K562 (cell line): ENCODE results near the gene BLVRA. TPM values are rescaled to one million over a fixed set of nuclear protein-coding genes. Genes with fewer than 3 reads are reported as not detected.

Experiments used
- ATAC-seq: fragments of 200-7000 bp; cut with Tn5 transposase; 3 replicates; pipeline ENCODE4 v1.9.1; 2020; ENCODE audit warnings: moderate library complexity
- BruUV-seq: library from RNA; stranded (reverse); fragments of 400-500 nt; replicated peaks from 2 replicates; lab custom pipeline; 2021; lab: Mats Ljungman, UMichigan
- CTCF ChIA-PET: fragments of 300-600 bp; formaldehyde crosslinking; extraction: SDS; loops from one replicate; lab custom pipeline; 2021; ENCODE audit warnings: low intra/inter-chr PET ratio; lab: Yijun Ruan, JAX
- POLR2A ChIA-PET: fragments of 300-600, 350-650 bp; sonication (Branson Sonifier 250); formaldehyde crosslinking; extraction: SDS; loops from one replicate; lab custom pipeline; 2021; ENCODE audit warnings: antibody characterized with exemption, inconsistent platforms; lab: Yijun Ruan, JAX
- DNase-seq, 4 experiments: peaks; one replicate each; pipeline versions ENCODE4 v3.0.0 to v3.0.0-alpha.2; 2011 to 2018; ENCODE audit warnings: low spot score in 3 of 4, mixed read lengths in 3 of 4; ENCODE audit errors: extremely low read depth in 1 of 4
- FAIRE-seq: peaks from 2 replicates; lab custom pipeline; 2011; peaks lifted over from hg19 to GRCh38; lab: Jason Lieb, UNC
- H2AFZ ChIP-seq: 2 replicates; pipeline ENCODE4 v1.6.0; 2011; ENCODE audit warnings: low read depth, low read length, control low read depth, inconsistent platforms
- H3K27ac ChIP-seq: fragments of 200-600 bp; 3 replicates; pipeline ENCODE4 v1.8.0; 2011; ENCODE audit warnings: low read depth, mild to moderate bottlenecking, control low read depth, inconsistent platforms, low read length, moderate library complexity, mixed read lengths; ENCODE audit errors: extremely low read depth
- H3K27me3 ChIP-seq, 2 experiments: fragments of 300-600 bp in 1 of 2; 2 replicates in 1 of 2; 3 replicates in 1 of 2; pipeline versions ENCODE4 v1.6.0 to v1.8.0; 2011; ENCODE audit warnings: inconsistent platforms in 2 of 2, low read length in 2 of 2, mild to moderate bottlenecking in 1 of 2, mixed read lengths in 1 of 2, moderate library complexity in 1 of 2; ENCODE audit not compliant: control insufficient read depth in 2 of 2, insufficient read depth in 2 of 2
- H3K36me3 ChIP-seq: fragments of 300-600 bp; 3 replicates; pipeline ENCODE4 v1.8.0; 2011; ENCODE audit warnings: mild to moderate bottlenecking, low read length, inconsistent platforms; ENCODE audit not compliant: control insufficient read depth, insufficient read depth
- H3K4me1 ChIP-seq, 2 experiments: fragments of 200-600 bp in 1 of 2; replicated peaks in 1 of 2; 2 replicates in 1 of 2; 3 replicates in 1 of 2; pipeline versions ENCODE4 v1.5.1 to v1.8.0; 2011; ENCODE audit warnings: inconsistent platforms in 2 of 2, low read length in 2 of 2, mild to moderate bottlenecking in 1 of 2, mixed read lengths in 1 of 2, moderate library complexity in 1 of 2; ENCODE audit not compliant: control insufficient read depth in 2 of 2, insufficient read depth in 2 of 2
- H3K4me2 ChIP-seq: 2 replicates; pipeline ENCODE4 v1.6.1; 2011; ENCODE audit warnings: low read length, control low read depth, inconsistent platforms, mixed read lengths; ENCODE audit not compliant: insufficient read depth
- H3K4me3 ChIP-seq: fragments of 200-600 bp; sonication (generic), shearing (Covaris generic); 2 replicates; pipeline ENCODE4 v1.5.1; 2016; ENCODE audit warnings: control low read depth, inconsistent platforms
- H3K79me2 ChIP-seq: fragments of 200-600 bp; 3 replicates; pipeline ENCODE4 v1.8.0; 2011; ENCODE audit warnings: low read length, inconsistent platforms; ENCODE audit not compliant: control insufficient read depth, insufficient read depth
- H3K9ac ChIP-seq, 2 experiments: 2 replicates each; pipeline versions ENCODE4 v1.6.0 to v1.6.1; 2011; ENCODE audit warnings: low read depth in 2 of 2, low read length in 2 of 2, control low read depth in 1 of 2, inconsistent platforms in 1 of 2, mild to moderate bottlenecking in 1 of 2, mixed read lengths in 1 of 2; ENCODE audit not compliant: insufficient read depth in 1 of 2
- H3K9me1 ChIP-seq: one replicate; pipeline ENCODE4 v1.6.0; 2011; ENCODE audit warnings: inconsistent platforms, mild to moderate bottlenecking, low read length, moderate library complexity; ENCODE audit not compliant: control insufficient read depth, insufficient read depth
- H3K9me3 ChIP-seq: replicated peaks from 2 replicates; pipeline ENCODE4 v1.5.1; 2011; ENCODE audit warnings: low read depth, low read length, inconsistent platforms; ENCODE audit not compliant: control insufficient read depth, insufficient read depth
- H4K20me1 ChIP-seq: replicated peaks from 2 replicates; pipeline ENCODE4 v1.6.1; 2011; ENCODE audit warnings: low read length, inconsistent platforms, mixed read lengths; ENCODE audit not compliant: control insufficient read depth, insufficient read depth
- ARID4B ChIP-seq: sonication (generic); formaldehyde crosslinking; IDR thresholded peaks from 2 replicates; pipeline ENCODE4 v1.8.0; 2022; ENCODE audit warnings: mild to moderate bottlenecking, missing genetic modification reagents
- FUS ChIP-seq: fragments of 200-400 bp; formaldehyde crosslinking; optimal IDR thresholded peaks from 2 replicates; pipeline ENCODE3; 2017; ENCODE audit warnings: low read depth, low read length
- MCM5 ChIP-seq: fragments of 450-650 bp; IDR thresholded peaks from 2 replicates; pipeline ENCODE4 v1.6.1; 2016; ENCODE audit warnings: low read depth
- NONO ChIP-seq, 2 experiments: fragments of 200-400 bp in 1 of 2; fragments of 450-650 bp in 1 of 2; formaldehyde crosslinking in 1 of 2; IDR thresholded peaks; 2 replicates each; pipeline ENCODE4 v1.6.1; 2017; ENCODE audit warnings: low read depth in 2 of 2, mild to moderate bottlenecking in 2 of 2, moderate library complexity in 2 of 2, low read length in 1 of 2
- PBX2 ChIP-seq, 2 experiments: IDR thresholded peaks in 1 of 2; conservative IDR thresholded peaks in 1 of 2; 2 replicates each; pipeline ENCODE4 v1.6.1; 2016; ENCODE audit warnings: low read depth in 2 of 2, mild to moderate bottlenecking in 1 of 2, missing compliant biosample characterization in 1 of 2, missing genetic modification characterization in 1 of 2, moderate library complexity in 1 of 2
- PRMT5 ChIP-seq: sonication (generic); formaldehyde crosslinking; IDR thresholded peaks from 2 replicates; pipeline ENCODE4 v1.5.0; 2020; ENCODE audit warnings: missing genetic modification reagents
- UBTF ChIP-seq, 2 experiments: IDR thresholded peaks; 2 replicates each; pipeline ENCODE4 v1.6.1; 2012; ENCODE audit warnings: improper control_type of control experiment in 2 of 2, low read depth in 2 of 2, low read length in 2 of 2, borderline replicate concordance in 1 of 2
- ZFP91 ChIP-seq: sonication (generic); formaldehyde crosslinking; IDR thresholded peaks from 2 replicates; pipeline ENCODE4 v1.8.0; 2022; ENCODE audit warnings: mild to moderate bottlenecking, missing genetic modification reagents
- ZNF384 ChIP-seq: IDR thresholded peaks from 2 replicates; pipeline ENCODE4 v1.6.1; 2012; ENCODE audit warnings: low read depth, low read length, improper control_type of control experiment
- WGBS: fragments of 100-300 bp; shearing (Covaris generic); methylation state at CpG from one replicate; pipeline ENCODE4 v1.1.6; 2016; ENCODE audit warnings: low coverage, mixed read lengths; ENCODE audit not compliant: insufficient coverage; ENCODE audit errors: missing lambda C conversion rate; 5-methylcytosine and 5-hydroxymethylcytosine counted together
- in situ Hi-C: fragments of 300-500 bp; cut with MboI; formaldehyde crosslinking; loops from 4 replicates; pipeline ENCODE4 v1.15.0; 2018; ENCODE audit warnings: inconsistent platforms, mixed read lengths
- intact Hi-C: fragments of 100-400 bp; cut with micrococcal nuclease; formaldehyde crosslinking; loops from 2 replicates; pipeline ENCODE4 v1.14.2; 2022
- polyA plus RNA-seq, 8 experiments: library from polyadenylated mRNA; depleted of rRNA in 4 of 8; stranded (reverse) in 5 of 8; unstranded in 3 of 8; fragments of >200 nt; fragmentation: Nextera tagmentation in 2 of 8; fragmentation: Illumina TruSeq in 1 of 8; extraction: Ambion mirVana in 2 of 8; extraction: Trizol in 1 of 8; gene quantifications; 2 replicates each; pipeline versions ENCODE4 v1.2.1 to v1.2.3, GENCODE V29; 2011 to 2014; ENCODE audit warnings: inconsistent platforms in 1 of 8, missing spikeins in 1 of 8
- total RNA-seq, 7 experiments: library from RNA; depleted of rRNA in 6 of 7; stranded (reverse); fragments of >200 nt in 6 of 7; fragmentation: Illumina TruSeq in 2 of 7; extraction: Trizol in 2 of 7; gene quantifications; 2 replicates each; pipeline versions ENCODE4 v1.2.1 to v1.2.3, GENCODE V29; 2011 to 2021; ENCODE audit warnings: low replicate concordance in 1 of 7

Gene BLVRA
- total and polyA plus RNA-seq, 9 of the 15 experiments (the other 6 are each of a cell fraction or from before 2014, with no cell fraction given): 48.5 to 147 (median 61.5) TPM

GRCh38 chr7:43754596-43754995 lies 3.9 kb upstream of the BLVRA start:
- FAIRE-seq: peak; percentile 26
- CTCF ChIA-PET: no interaction called here
- no peak for TF ChIP-seq ARID4B (CRISPR knock-in tag)
- no peak for TF ChIP-seq ZNF384
- TF ChIP-seq UBTF (IDR thresholded peaks at IDR 0.05; ENCODE audit: borderline replicate concordance in 1 of 2, low read depth in 2 of 2, low read length in 2 of 2): no peak
- no peak for TF ChIP-seq FUS
- TF ChIP-seq PRMT5 (CRISPR knock-in tag): no peak
- no peak for TF ChIP-seq ZFP91 (CRISPR knock-in tag)
- no peak for TF ChIP-seq NONO (IDR thresholded peaks at IDR 0.05; ENCODE audit: low read depth in 2 of 2, low read length in 1 of 2)
- no peak for TF ChIP-seq MCM5
- TF ChIP-seq PBX2 (CRISPR knock-in tag; IDR thresholded peaks at IDR 0.05; ENCODE audit: low read depth): no peak
- TF ChIP-seq PBX2 (tag; conservative IDR thresholded peaks at IDR 0.05; ENCODE audit: low read depth): no peak

More at GRCh38 chr7:43754596-43754995, 3.9 kb upstream of the BLVRA start:
- Histone ChIP-seq H3K27ac (no peak overlapping the region), H3K27me3 (no peaks in the 10 kb centered on the region), H2AFZ (peak overlapping the region; percentile 51; the same call in 1 of the 2 replicates), H3K4me2 (no peak overlapping the region), H3K79me2 (peaks cover 9% of the 10 kb centered on the region), H4K20me1 (no peaks in the 10 kb centered on the region), H3K4me1 (peaks cover 51 to 52% of the 10 kb centered on the region in 2 experiments), H3K36me3 (no peaks in the 10 kb centered on the region), H3K4me3 (no peak overlapping the region), H3K9ac (peak overlapping the region in 1 of 2 experiments; percentile 37; a peak in 1 of 4 replicates), H3K9me1 (no peaks in the 10 kb centered on the region), H3K9me3 (no peaks in the 10 kb centered on the region)
- ATAC-seq: no peak
- 84% methylated on average over 4 of the region's 4 CpGs for WGBS
- in situ Hi-C loops: no loop called here
- intact Hi-C loops: no loop called here
- no TSS peak for BruUV-seq
- DNase-seq: no peak
- POLR2A ChIA-PET: interaction anchor here (1.0 kb wide), 1 partner anchor 25 kb away, joined by 4 read pairs; the partner anchor contains the start of gene COA1
